Liver (tissue), 9 donors: ENCODE results near the gene POU6F2. TPM values are rescaled to one million over a fixed set of nuclear protein-coding genes. Genes with fewer than 3 reads are reported as not detected.

Experiments
- DNase-seq: peaks from one replicate; pipeline ENCODE4 v3.0.0-alpha.2; 2017; ENCODE audit warnings: low spot score
- H3K27ac ChIP-seq, 2 donors: one replicate each; pipeline ENCODE4 v1.7.0; 2013; ENCODE audit warnings: inconsistent platforms in 2 of 2, low read length in 2 of 2, control low read depth in 1 of 2, low read depth in 1 of 2, mild to moderate bottlenecking in 1 of 2
- H3K27me3 ChIP-seq, 4 donors: one replicate each; pipeline versions ENCODE4 v1.6.1 to v1.7.0; 2013; ENCODE audit warnings: low read length in 3 of 4, inconsistent platforms in 1 of 4, mild to moderate bottlenecking in 1 of 4, moderate library complexity in 1 of 4; ENCODE audit not compliant: control insufficient read depth in 4 of 4, insufficient read depth in 4 of 4
- H3K36me3 ChIP-seq, 4 donors: one replicate each; pipeline versions ENCODE4 v1.6.1 to v1.7.0; 2013; ENCODE audit warnings: low read length in 3 of 4, mild to moderate bottlenecking in 3 of 4, low read depth in 1 of 4, moderate library complexity in 1 of 4; ENCODE audit not compliant: control insufficient read depth in 4 of 4, insufficient read depth in 3 of 4
- H3K4me1 ChIP-seq, 4 donors: one replicate each; pipeline versions ENCODE4 v1.6.1 to v1.7.0; 2013; ENCODE audit warnings: low read length in 3 of 4, mild to moderate bottlenecking in 3 of 4, moderate library complexity in 1 of 4; ENCODE audit not compliant: control insufficient read depth in 4 of 4, insufficient read depth in 4 of 4
- H3K4me3 ChIP-seq, 3 donors: one replicate each; pipeline versions ENCODE4 v1.6.1 to v1.7.0; 2013; ENCODE audit warnings: low read length in 3 of 3, control low read depth in 1 of 3, low read depth in 1 of 3, mild to moderate bottlenecking in 1 of 3
- H3K9ac ChIP-seq, 2 donors: one replicate each; pipeline ENCODE4 v1.7.0; 2013; ENCODE audit warnings: low read length in 2 of 2, mild to moderate bottlenecking in 2 of 2, moderate library complexity in 2 of 2, control low read depth in 1 of 2, low read depth in 1 of 2
- H3K9me3 ChIP-seq, 4 donors: one replicate each; pipeline versions ENCODE4 v1.6.1 to v1.7.0; 2013; ENCODE audit warnings: low read length in 3 of 4; ENCODE audit not compliant: control insufficient read depth in 4 of 4
- CTCF ChIP-seq: fragments of 150-350 bp; IDR thresholded peaks from 2 replicates; pipeline ENCODE4 v1.5.1; 2017; ENCODE audit warnings: improper control_type of control experiment, low read depth, low read length; ENCODE audit not compliant: missing input control
- FOXA1 ChIP-seq: IDR thresholded peaks from 2 replicates; pipeline ENCODE4 v1.6.1; 2016; ENCODE audit warnings: antibody characterized with exemption
- FOXA2 ChIP-seq: IDR thresholded peaks from 2 replicates; pipeline ENCODE4 v1.6.1; 2016; ENCODE audit warnings: antibody characterized with exemption
- HNF4A ChIP-seq, 2 donors: conservative IDR thresholded peaks; 2 replicates each; pipeline ENCODE4 v1.6.1; 2016; ENCODE audit warnings: antibody characterized with exemption in 2 of 2, mild to moderate bottlenecking in 2 of 2
- HNF4G ChIP-seq: IDR thresholded peaks from 2 replicates; pipeline ENCODE4 v1.6.1; 2016; ENCODE audit warnings: antibody characterized with exemption
- JUND ChIP-seq, 2 donors: IDR thresholded peaks; 2 replicates each; pipeline ENCODE4 v1.6.1; 2016; ENCODE audit warnings: antibody characterized with exemption in 2 of 2
- MAX ChIP-seq: IDR thresholded peaks from 2 replicates; pipeline ENCODE4 v1.6.1; 2016; ENCODE audit warnings: antibody characterized with exemption
- NR2F2 ChIP-seq: IDR thresholded peaks from 2 replicates; pipeline ENCODE4 v1.6.1; 2016; ENCODE audit warnings: antibody characterized with exemption
- RAD21 ChIP-seq, 2 donors: IDR thresholded peaks; 2 replicates each; pipeline ENCODE4 v1.6.1; 2016; ENCODE audit warnings: antibody characterized with exemption in 2 of 2, mild to moderate bottlenecking in 2 of 2
- REST ChIP-seq: IDR thresholded peaks from 2 replicates; pipeline ENCODE4 v1.6.1; 2016; ENCODE audit warnings: antibody characterized with exemption, mild to moderate bottlenecking
- SP1 ChIP-seq: IDR thresholded peaks from 2 replicates; pipeline ENCODE4 v1.6.1; 2018; ENCODE audit warnings: antibody characterized with exemption, mild to moderate bottlenecking
- WGBS: extraction: QIAGEN DNeasy Blood & Tissue Kit; methylation state at CpG from one replicate; pipeline ENCODE4 v1.1.7; 2013; 5-methylcytosine and 5-hydroxymethylcytosine counted together
- polyA plus RNA-seq, 2 donors: library from polyadenylated mRNA; stranded (reverse) in 1 of 2; unstranded in 1 of 2; fragments of 200-250 nt in 1 of 2; fragments of >200 nt in 1 of 2; fragmentation: Nextera tagmentation in 1 of 2; extraction: Ambion mirVana in 1 of 2; gene quantifications; one replicate each; pipeline versions ENCODE4 v1.2.1 to v1.2.3, GENCODE V29; 2013 to 2015
- total RNA-seq, 2 donors: library from RNA; depleted of rRNA; stranded (reverse); fragments of >200 nt; gene quantifications; one replicate each; pipeline ENCODE4 v1.2.3, GENCODE V29; 2014
- donor health status: healthy.
- donor health status: healthy.
- donor health status: healthy.
- donor health status: healthy.
- donor health status: healthy.

POU6F2 gene
- total and polyA plus RNA-seq, 4 donors, result under 0.01 to 0.24 (median 0.08) TPM; not detected in 1

- 93% methylated on average over 3 of the region's 3 CpGs for WGBS
- Histone ChIP-seq H3K36me3 (no peaks in the 10 kb centered on the region), H3K4me1 (no peaks in the 10 kb centered on the region), H3K9me3 (no peaks in the 10 kb centered on the region), H3K27ac (no peak overlapping the region), H3K27me3 (no peaks in the 10 kb centered on the region), H3K4me3 (no peak overlapping the region), H3K9ac (no peak overlapping the region)
- TF ChIP-seq FOXA1 (no peak), CTCF (no peak), RAD21 (IDR thresholded peaks at IDR 0.05) (no peak)
- no peak for DNase-seq
Measured at GRCh38 chr7:39099146-39099545, 121.4 kb downstream of the POU6F2 start.

- Histone ChIP-seq H3K36me3 (no peaks in the 10 kb centered on the region), H3K9ac (no peak overlapping the region), H3K9me3 (no peaks in the 10 kb centered on the region), H3K4me1 (no peaks in the 10 kb centered on the region), H3K27me3 (no peaks in the 10 kb centered on the region), H3K4me3 (no peak overlapping the region), H3K27ac (no peak overlapping the region)
- DNase-seq, result no peak
- 93% methylated on average over 2 of the region's 2 CpGs for WGBS
- TF ChIP-seq FOXA2 (no peak), NR2F2 (no peak), MAX (no peak)
Measured at GRCh38 chr7:39100270-39100669, 122.6 kb downstream of the POU6F2 start.

GRCh38 chr7:39102234-39102633 lies 124.5 kb downstream of the POU6F2 start:
- no peaks in the 10 kb centered on the region for H3K4me1 ChIP-seq
- no peak for DNase-seq
- no peaks in the 10 kb centered on the region for H3K27me3 ChIP-seq
- H3K36me3 ChIP-seq, result no peaks in the 10 kb centered on the region
- no peak overlapping the region for H3K27ac ChIP-seq
- WGBS, result 54% methylated on average over 2 of the region's 2 CpGs
- H3K9me3 ChIP-seq, result no peaks in the 10 kb centered on the region
- no peak overlapping the region for H3K4me3 ChIP-seq
- H3K9ac ChIP-seq, result no peak overlapping the region
- TF ChIP-seq REST (no peak), CTCF (no peak), JUND (IDR thresholded peaks at IDR 0.05) (no peak), SP1 (no peak), HNF4G (no peak), HNF4A (conservative IDR thresholded peaks at IDR 0.05) (no peak), FOXA2 (no peak)
